Germinal center (tissue), 1 donor: ENCODE measurements around the gene PTPRB.
A peak's percentile ranks its signal among the peaks of the same experiment; 100 is the strongest.
"Not testable (repeated sequence)": the region's sequence is repeated elsewhere in the genome, so short reads cannot be mapped to it uniquely, and the experiment has no call there.

Experiments used
- DNase-seq: peaks from one replicate; pipeline ENCODE4 v3.0.0; 2012; ENCODE audit warnings: mixed read lengths, low spot score

PTPRB gene

DNA sequence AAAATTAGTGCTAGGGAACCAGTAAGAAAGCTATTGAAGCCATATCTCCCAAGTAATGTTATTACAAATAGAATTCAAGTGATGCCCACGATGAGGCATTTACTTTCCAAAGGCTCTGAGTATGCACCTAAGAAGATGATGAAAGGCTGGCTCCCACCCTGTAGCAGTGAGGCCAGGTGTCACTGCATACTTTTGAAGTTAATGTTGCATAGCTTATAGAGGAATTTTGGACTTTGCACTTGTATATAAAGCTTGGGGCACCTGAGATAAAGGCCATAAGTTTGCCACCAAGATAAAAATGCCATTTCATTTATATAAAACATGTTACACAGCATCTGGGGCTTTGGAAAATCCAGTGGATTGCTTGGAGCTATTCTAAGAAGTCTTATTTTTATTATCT is 96.2 kb downstream of the PTPRB start:
- DNase-seq: no peak

GRCh38 chr12:70536650-70537049 is 100.6 kb downstream of the PTPRB start:
- no peak for DNase-seq

- DNase-seq: no peak
These were observed 101.3 kb downstream of the PTPRB start for GRCh38 chr12:70535896-70536374.

DNA sequence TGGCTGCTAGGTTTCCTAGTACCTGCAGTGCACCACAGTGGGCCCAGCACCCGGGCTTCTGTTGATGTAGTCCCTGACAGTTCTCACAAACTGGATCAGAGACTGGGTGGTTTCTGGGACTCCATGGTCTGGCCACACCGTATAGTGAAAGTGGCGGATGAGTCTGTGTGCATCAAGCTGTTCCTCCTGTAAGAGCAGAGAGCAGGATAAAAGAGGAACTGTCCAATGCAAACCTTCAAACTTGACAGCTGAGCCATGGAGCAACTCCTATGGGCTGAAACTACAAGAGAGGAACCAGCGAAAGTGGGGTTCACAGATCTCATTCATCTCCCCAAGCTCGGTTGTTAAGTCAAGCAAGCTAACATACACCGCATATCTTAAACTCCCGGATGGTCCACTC is 102.8 kb downstream of the PTPRB start:
- no peak for DNase-seq

GRCh38 chr12:70529647-70530046 is 107.6 kb downstream of the PTPRB start:
- DNase-seq: no peak

DNA sequence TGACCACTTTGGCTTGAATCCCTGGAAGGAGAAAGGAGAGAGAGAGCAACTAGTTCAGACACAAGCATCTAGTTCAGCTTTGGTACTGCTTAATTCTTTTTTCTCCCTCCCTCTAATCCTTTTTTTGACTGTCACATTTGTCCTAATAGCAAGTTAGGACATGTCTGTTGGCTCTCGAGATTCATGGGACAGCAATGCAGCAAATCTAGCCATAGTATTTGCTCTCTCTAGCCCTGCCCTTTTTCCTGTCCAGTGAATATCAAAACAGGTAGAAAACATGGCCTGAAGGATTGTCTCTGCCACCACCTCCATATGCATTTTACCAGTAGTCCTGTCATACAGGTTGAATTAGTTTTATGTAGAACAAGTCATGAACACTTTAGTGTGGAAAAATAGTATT is 116.4 kb downstream of the PTPRB start:
- DNase-seq: no peak

DNA sequence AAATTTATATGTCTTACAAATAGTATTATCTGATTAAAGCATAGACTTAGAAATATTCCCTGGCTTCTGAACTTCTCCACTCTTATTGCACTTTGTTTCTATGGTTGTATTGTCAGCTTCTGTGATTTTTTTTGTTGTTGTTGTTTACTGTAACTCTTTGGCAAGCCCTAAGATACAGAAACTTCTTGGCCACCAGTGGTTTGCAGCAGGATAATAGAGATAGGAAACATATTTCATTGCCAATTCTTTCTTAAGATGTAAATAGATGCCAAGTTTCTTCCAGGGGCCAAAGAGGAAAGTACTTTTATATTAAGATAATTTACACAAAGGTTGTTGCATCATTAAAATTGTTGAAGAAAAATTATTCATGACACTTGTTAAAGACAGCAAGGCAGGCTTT is 123.8 kb downstream of the PTPRB start:
- no peak for DNase-seq

GRCh38 chr12:70508178-70508577 is 129.1 kb downstream of the PTPRB start:
- no peak for DNase-seq

- DNase-seq: no peak
These were observed 129.8 kb downstream of the PTPRB start for GRCh38 chr12:70507442-70507841.

GRCh38 chr12:70497508-70497907 is 139.7 kb downstream of the PTPRB start:
- DNase-seq: no peak

- DNase-seq: not testable (repeated sequence)
These were observed 144.3 kb downstream of the PTPRB start for GRCh38 chr12:70492904-70493303.

GRCh38 chr12:70490928-70491327 is 146.3 kb downstream of the PTPRB start:
- DNase-seq: not testable (repeated sequence)

- DNase-seq: no peak
These were observed 149.8 kb downstream of the PTPRB start for GRCh38 chr12:70487440-70487839.

DNA sequence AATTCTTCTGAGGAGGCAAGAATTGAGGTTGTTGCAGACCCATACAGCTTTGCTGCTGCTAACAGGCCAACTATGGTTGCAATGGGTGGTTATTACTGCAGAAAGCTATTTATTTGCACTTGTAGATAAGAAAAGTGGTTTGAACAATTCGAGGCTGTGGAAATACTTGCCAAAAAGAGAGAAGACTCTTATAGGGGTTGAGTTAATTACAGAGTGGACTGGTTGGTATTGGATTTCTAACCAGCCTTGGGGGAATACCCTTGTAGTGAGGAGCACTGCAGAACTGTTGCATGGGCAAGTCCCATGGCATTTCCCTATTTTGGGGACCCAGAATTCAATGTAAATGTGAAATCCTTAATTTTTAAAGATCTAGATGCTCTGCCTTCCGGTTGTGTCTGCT is 150.6 kb downstream of the PTPRB start:
- DNase-seq: no peak

DNA sequence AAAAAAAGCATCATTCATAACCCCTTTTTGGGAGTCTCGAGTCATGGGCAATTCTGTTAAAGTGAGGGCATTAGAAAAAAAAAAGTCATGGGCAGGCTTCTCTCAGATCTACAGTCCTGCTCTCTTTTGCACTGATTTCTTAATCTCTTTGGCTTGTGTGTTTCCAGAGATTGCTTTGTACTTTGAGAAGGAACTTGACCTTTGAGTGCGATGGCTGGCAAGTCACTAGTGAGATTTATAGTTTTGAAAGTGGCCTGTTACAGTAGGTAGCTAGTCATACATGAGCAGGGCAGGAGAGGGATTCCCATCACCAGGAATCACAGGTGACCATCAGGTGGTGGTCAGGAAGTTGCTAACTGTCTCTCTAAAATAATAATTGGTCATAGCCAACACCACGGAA is 151.5 kb downstream of the PTPRB start:
- DNase-seq: no peak

DNA sequence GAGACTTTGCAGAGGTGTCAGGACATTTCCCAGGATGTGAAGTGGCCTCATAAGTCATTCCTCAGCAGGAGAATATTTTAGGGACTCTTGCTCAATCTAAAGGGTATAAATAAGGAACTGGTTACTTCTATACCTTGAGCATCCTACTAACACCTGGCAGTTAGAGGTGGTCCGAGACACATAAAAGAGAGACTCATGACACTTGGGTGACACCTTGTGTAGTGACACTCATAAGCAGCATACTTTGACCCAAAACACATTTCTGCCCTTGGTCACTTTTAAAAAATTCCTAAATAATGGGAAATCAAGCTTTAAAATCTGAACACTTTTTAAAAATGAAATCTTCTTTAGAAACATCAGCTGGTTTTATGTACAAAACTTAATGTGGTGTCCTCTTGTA is 152.8 kb downstream of the PTPRB start:
- peak; percentile 21 for DNase-seq

DNA sequence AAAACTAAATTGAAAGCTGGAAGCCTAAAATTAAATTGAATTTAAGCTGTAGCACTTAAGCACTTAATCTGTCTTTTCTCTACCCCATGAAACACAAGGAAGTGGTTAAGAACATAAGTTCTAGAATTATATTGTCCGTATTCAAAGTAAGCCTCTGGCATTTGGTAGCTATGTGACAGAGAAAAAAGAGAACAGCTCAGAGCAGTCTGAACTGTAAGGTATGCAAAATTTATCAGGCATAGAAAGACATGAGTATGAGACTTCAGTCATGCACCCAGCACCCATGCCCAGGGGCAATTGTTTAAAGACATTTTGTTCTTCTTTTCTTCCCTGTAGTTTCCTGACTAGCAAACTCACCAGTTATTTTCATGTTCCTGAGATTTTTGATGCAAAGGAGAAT is 154.5 kb downstream of the PTPRB start:
- DNase-seq: no peak

- DNase-seq: peak; percentile 23
These were observed 167.9 kb downstream of the PTPRB start for GRCh38 chr12:70469221-70469820.

GRCh38 chr12:70468741-70469140 is 168.5 kb downstream of the PTPRB start:
- no peak for DNase-seq

DNA sequence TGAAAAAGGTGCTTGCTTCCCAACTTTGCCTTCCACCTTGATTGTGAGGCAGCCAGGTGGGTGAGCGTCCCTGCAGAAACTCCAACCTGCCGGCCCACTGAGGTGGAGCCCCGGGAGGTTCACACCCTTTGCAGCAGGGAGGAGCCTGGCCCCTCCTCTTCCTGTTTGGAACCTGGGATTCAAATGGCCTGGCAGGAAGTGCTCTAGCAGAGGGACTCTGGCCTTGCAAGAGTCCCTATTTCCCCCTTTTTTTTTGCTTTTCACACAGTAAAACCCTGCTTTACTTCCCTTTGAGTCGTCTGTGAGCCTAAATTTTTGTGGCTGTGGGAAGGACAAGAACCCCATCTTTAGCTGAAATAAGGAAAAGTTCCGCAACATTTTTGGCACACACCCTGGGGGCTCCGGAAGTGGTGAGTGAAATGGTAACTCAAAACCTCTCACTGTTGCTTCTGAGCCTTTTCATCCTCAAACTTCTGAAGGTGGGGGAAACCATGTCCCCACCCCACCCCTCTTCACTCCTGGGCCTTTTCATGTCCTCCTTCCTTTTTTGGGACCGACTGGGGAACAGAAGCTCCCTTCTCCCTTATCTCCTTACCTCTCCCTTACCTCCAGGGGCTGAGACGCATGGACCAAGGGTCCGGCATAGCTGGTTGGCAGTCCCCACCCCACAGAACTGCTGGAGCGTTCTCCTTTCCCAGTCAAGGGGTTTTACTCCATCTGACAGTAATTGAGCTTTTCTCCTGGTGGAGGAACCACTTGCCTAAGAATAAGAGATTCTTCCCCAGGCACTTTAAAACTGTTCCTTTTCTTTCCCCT is 169.1 kb downstream of the PTPRB start:
- DNase-seq: peak; percentile 24

- no peak for DNase-seq
These were observed 169.8 kb downstream of the PTPRB start for GRCh38 chr12:70467476-70467875.

- no peak for DNase-seq
These were observed 170.5 kb downstream of the PTPRB start for GRCh38 chr12:70466753-70467152.
